Activated gamma-delta T cell treated with Interleukin-2 at 50 U/mL for 16 hours (primary cell): ENCODE data around the gene DUS1L.

Experiments used
- DNase-seq: peaks from one replicate; pipeline ENCODE4 v3.0.0-alpha.2; 2020

The DUS1L gene

GRCh38 chr17:82076018-82076784, 10.6 kb upstream of the DUS1L start:
- DNase-seq = no peak

GRCh38 chr17:82073446-82073845, 7.8 kb upstream of the DUS1L start:
- DNase-seq = no peak

GRCh38 chr17:82072827-82073226, 7.2 kb upstream of the DUS1L start:
- DNase-seq = no peak

GRCh38 chr17:82070611-82071010, 5.0 kb upstream of the DUS1L start:
- DNase-seq = no peak

- no peak for DNase-seq
Measured at GRCh38 chr17:82065193-82065637, 389 bp downstream of the DUS1L start.

GRCh38 chr17:82064433-82065192, 991 bp downstream of the DUS1L start:
- DNase-seq = no peak

- DNase-seq = no peak
Measured at GRCh38 chr17:82063424-82064415, 1.9 kb downstream of the DUS1L start.

GRCh38 chr17:82062984-82063368, 2.6 kb downstream of the DUS1L start:
- no peak for DNase-seq

GRCh38 chr17:82062076-82062983, 3.3 kb downstream of the DUS1L start:
- DNase-seq = no peak

GRCh38 chr17:82061047-82061925, 4.3 kb downstream of the DUS1L start:
- DNase-seq = no peak

- no peak for DNase-seq
Measured at GRCh38 chr17:82060614-82061013, 5.0 kb downstream of the DUS1L start.

- DNase-seq = no peak
Measured at GRCh38 chr17:82060001-82060380, 5.6 kb downstream of the DUS1L start.

- DNase-seq = no peak
Measured at GRCh38 chr17:82059272-82060000, 6.2 kb downstream of the DUS1L start.

- no peak for DNase-seq
Measured at GRCh38 chr17:82058855-82059249, 6.8 kb downstream of the DUS1L start.

- no peak for DNase-seq
Measured at GRCh38 chr17:82058230-82058854, 7.3 kb downstream of the DUS1L start.

GRCh38 chr17:82056729-82057621, 8.6 kb downstream of the DUS1L start:
- no peak for DNase-seq

- no peak for DNase-seq
Measured at GRCh38 chr17:82055965-82056728, 9.5 kb downstream of the DUS1L start.
